ENCODE results near the gene BICDL2. TPM values are rescaled to one million over a fixed set of nuclear protein-coding genes. Genes with fewer than 3 reads are reported as not detected.

BICDL2 gene
- total RNA-seq, 1 experiment from 2014 or later: 0.25 TPM

GRCh38 chr16:2985893-2986355 is 50.8 kb downstream of the BICDL2 start:
- DNase-seq (ENCODE audit: low spot score): no peak

GRCh38 chr16:2985462-2985861 is 51.3 kb downstream of the BICDL2 start:
- DNase-seq (ENCODE audit: low spot score): no peak

- DNase-seq (ENCODE audit: low spot score): peak; percentile 77
These were observed 53.0 kb downstream of the BICDL2 start for GRCh38 chr16:2983706-2984136.

GRCh38 chr16:2982402-2982801 is 54.3 kb downstream of the BICDL2 start:
- no peak for DNase-seq (ENCODE audit: low spot score)

- no peak for DNase-seq (ENCODE audit: low spot score)
These were observed 54.9 kb downstream of the BICDL2 start for GRCh38 chr16:2981899-2982250.

- no peak for DNase-seq (ENCODE audit: low spot score)
These were observed 55.4 kb downstream of the BICDL2 start for GRCh38 chr16:2981177-2981898.

GRCh38 chr16:2980227-2981176 is 56.2 kb downstream of the BICDL2 start, which contains the start of gene PKMYT1:
Gene PKMYT1 (minus strand): TSS chr16:2980446. CDS start chr16:2979657, 789 bp downstream.
- DNase-seq (ENCODE audit: low spot score): peak; percentile 75

GRCh38 chr16:2979669-2980226 is 57.0 kb downstream of the BICDL2 start:
- no peak for DNase-seq (ENCODE audit: low spot score)

Other genes starting within 250 kb of the BICDL2 start
- 0.10 TPM in 1 of 2 replicates, not detected in the other for gene PRSS33, start 249.4 kb downstream of the BICDL2 start, total RNA-seq (2014; rRNA removed; shearing (Covaris generic))
- gene PRSS41, start 238.5 kb downstream of the BICDL2 start, total RNA-seq (2014; rRNA removed; shearing (Covaris generic)): not detected in 2 replicates
- gene PRSS21, start 219.7 kb downstream of the BICDL2 start, total RNA-seq (2014; rRNA removed; shearing (Covaris generic)): not detected in 2 replicates
- gene ZG16B, start 206.6 kb downstream of the BICDL2 start, total RNA-seq (2014; rRNA removed; shearing (Covaris generic)): 0.14 TPM in 1 of 2 replicates, not detected in the other
- gene PRSS22, start 178.8 kb downstream of the BICDL2 start, total RNA-seq (2014; rRNA removed; shearing (Covaris generic)): not detected in 2 replicates
- gene FLYWCH2, start 153.7 kb downstream of the BICDL2 start, total RNA-seq (2014; rRNA removed; shearing (Covaris generic)): 57.3 and 77.7 TPM in 2 replicates
- 9.1 and 13.1 TPM in 2 replicates for gene FLYWCH1, start 125.0 kb downstream of the BICDL2 start, total RNA-seq (2014; rRNA removed; shearing (Covaris generic))
- 6.0 and 11.0 TPM in 2 replicates for gene KREMEN2, start 72.7 kb downstream of the BICDL2 start, total RNA-seq (2014; rRNA removed; shearing (Covaris generic))
- gene PAQR4, start 67.6 kb downstream of the BICDL2 start, total RNA-seq (2014; rRNA removed; shearing (Covaris generic)): 14.4 and 17.9 TPM in 2 replicates
- gene PKMYT1, start 56.5 kb downstream of the BICDL2 start, total RNA-seq (2014; rRNA removed; shearing (Covaris generic)): 19.9 and 26.0 TPM in 2 replicates
- gene CLDN9, start 24.0 kb downstream of the BICDL2 start, total RNA-seq (2014; rRNA removed; shearing (Covaris generic)): not detected in 2 replicates
- gene CLDN6, start 18.8 kb downstream of the BICDL2 start, total RNA-seq (2014; rRNA removed; shearing (Covaris generic)): 2.0 TPM in 1 of 2 replicates, not detected in the other
- 312 and 417 TPM in 2 replicates for gene TNFRSF12A, start 16.6 kb downstream of the BICDL2 start, total RNA-seq (2014; rRNA removed; shearing (Covaris generic))
- gene HCFC1R1, start 13.0 kb downstream of the BICDL2 start, total RNA-seq (2014; rRNA removed; shearing (Covaris generic)): 64.6 and 93.1 TPM in 2 replicates
- 43.5 and 48.2 TPM in 2 replicates for gene THOC6, start 12.9 kb downstream of the BICDL2 start, total RNA-seq (2014; rRNA removed; shearing (Covaris generic))
- gene MMP25, start 9.6 kb upstream of the BICDL2 start, total RNA-seq (2014; rRNA removed; shearing (Covaris generic)): 0.87 and 0.94 TPM in 2 replicates
- gene IL32, start 28.7 kb upstream of the BICDL2 start, total RNA-seq (2014; rRNA removed; shearing (Covaris generic)): 15.8 and 24.1 TPM in 2 replicates
- not detected in 2 replicates for gene ZSCAN10, start 62.4 kb upstream of the BICDL2 start, total RNA-seq (2014; rRNA removed; shearing (Covaris generic))
- 5.2 and 8.6 TPM in 2 replicates for gene ZNF205, start 75.6 kb upstream of the BICDL2 start, total RNA-seq (2014; rRNA removed; shearing (Covaris generic))
- gene ZNF213, start 98.1 kb upstream of the BICDL2 start, total RNA-seq (2014; rRNA removed; shearing (Covaris generic)): 2.0 and 3.9 TPM in 2 replicates
- gene OR1F1, start 151.3 kb upstream of the BICDL2 start, total RNA-seq (2014; rRNA removed; shearing (Covaris generic)): 0.81 TPM in 1 of 2 replicates, not detected in the other
- 11.5 and 11.8 TPM in 2 replicates for gene ZNF200, start 198.2 kb upstream of the BICDL2 start, total RNA-seq (2014; rRNA removed; shearing (Covaris generic))
- gene MEFV, start 219.7 kb upstream of the BICDL2 start, total RNA-seq (2014; rRNA removed; shearing (Covaris generic)): 1.2 TPM in 1 of 2 replicates, not detected in the other
- 24.4 and 28.8 TPM in 2 replicates for gene ZNF263, start 246.5 kb upstream of the BICDL2 start, total RNA-seq (2014; rRNA removed; shearing (Covaris generic))